SH-SY5Y (cell line): ENCODE measurements around the gene RGSL1.

Source experiments
- GATA2 ChIP-seq: IDR thresholded peaks from 2 replicates; pipeline ENCODE4 v1.6.1; 2011; ENCODE audit warnings: mild to moderate bottlenecking, low read depth, low read length
- GATA3 ChIP-seq: IDR thresholded peaks from 2 replicates; pipeline ENCODE4 v1.6.1; 2011; ENCODE audit warnings: low read depth, mild to moderate bottlenecking, low read length, moderate library complexity

GRCh38 chr1:182520736-182521135 is 70.8 kb downstream of the RGSL1 start:
- TF ChIP-seq GATA2 (no peak), GATA3 (no peak)
